HG03097 (cell line): ENCODE data around the gene MAGI2.

Experiments used
- ATAC-seq: cut with Tn5 transposase; IDR thresholded peaks from one replicate; pipeline ENCODE4 v1.9.1; 2021; ENCODE audit not compliant: unreplicated experiment, low FRiP score

Gene MAGI2

GRCh38 chr7:78143661-78144060 lies 1309.8 kb downstream of the MAGI2 start:
- ATAC-seq: no peak

DNA sequence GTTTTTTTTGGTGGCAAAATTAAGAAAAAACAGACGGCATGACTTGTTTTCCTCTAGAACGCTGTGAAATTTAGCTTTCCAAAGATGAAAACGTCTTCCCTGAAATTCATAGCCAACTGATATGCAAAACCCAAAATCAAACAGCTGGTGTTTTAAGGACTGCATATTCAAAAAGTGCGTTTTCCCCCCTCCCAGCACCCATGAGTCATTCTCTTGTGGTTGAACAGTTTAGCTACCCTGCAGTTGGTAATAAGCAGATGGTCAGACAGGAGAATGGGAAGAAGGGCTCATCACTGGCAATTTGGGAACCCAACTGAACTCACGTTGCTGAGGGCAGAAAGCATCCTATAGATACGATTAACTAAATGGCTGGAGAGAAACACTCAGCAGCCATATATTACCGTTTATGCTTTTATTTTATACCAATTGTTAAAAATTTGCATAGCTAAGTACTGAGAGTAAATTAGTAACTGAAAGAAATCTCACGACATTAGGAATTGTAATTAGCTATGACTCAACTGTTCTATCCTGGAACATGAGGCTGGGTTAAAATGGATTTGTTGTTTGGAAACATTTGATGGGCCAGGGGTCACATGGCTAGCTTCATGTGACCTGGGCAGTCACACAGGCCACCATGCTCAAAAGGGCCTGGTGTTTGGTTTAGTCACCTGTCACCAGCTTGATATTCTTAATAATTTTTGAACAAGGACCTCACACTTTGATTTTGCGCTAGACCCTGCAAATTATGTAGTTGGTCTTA lies 1311.8 kb downstream of the MAGI2 start:
- ATAC-seq: no peak

- ATAC-seq: no peak
Observed at GRCh38 chr7:78140109-78140508, 1313.4 kb downstream of the MAGI2 start.

- no peak for ATAC-seq
Observed at GRCh38 chr7:78139335-78139734, 1314.1 kb downstream of the MAGI2 start.

GRCh38 chr7:78134774-78135173 lies 1318.7 kb downstream of the MAGI2 start:
- no peak for ATAC-seq

GRCh38 chr7:78134256-78134655 lies 1319.2 kb downstream of the MAGI2 start:
- no peak for ATAC-seq

DNA sequence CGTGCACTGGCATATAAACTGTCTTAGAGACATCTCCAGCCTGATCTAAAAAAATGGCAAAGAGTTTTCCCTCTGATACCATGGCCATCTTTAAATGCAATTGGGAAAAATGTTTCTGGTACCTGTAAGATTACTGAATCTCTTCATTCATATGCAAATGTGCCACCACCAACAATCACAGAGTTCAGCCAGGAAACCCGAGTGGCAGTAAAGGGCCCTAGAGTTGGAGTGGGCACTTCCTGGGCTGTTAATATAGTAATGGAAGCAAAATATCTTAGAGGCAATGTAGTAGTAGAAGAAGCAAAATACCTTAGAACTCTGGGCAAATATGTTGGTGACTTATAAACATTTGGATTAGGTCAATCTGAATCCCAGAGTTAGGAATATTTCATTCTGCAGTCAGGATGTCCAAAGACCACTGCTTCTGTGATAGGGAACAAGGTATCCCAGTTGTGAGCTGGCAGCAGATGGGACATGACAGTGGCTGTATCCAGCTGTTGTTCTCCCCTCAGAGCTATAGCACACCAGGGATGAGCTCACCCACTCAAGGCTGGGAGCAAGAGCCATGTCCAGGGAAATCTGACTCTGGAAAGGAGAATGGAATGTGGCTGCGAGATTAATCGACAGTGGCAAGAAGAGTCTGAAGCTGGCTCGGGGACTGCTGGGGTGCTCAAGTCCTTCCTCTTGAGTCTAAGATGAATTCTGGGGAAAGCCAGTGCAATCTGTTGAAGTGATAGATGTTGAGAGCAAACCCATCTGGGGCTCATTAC lies 1322.8 kb downstream of the MAGI2 start:
- ATAC-seq: no peak

DNA sequence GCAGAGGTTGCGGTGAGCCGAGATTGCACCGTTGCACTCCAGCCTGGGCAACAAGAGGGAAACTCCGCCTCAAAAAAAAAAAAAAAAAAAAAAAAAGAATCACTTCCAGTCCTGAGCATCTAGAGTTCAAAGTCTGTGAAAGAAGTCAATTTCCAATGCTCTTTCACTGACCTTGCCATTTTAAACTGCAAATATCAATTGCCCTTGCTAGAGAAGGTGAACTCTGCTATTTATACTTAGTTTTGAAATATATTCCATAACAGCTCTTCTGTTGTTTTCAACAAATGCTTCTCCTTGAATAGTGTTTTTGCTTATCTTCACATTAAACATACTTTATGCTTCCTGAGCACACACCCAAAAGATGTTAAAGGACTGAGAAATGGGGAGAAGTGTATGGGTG lies 1323.6 kb downstream of the MAGI2 start:
- ATAC-seq: no peak

- ATAC-seq: no peak
Observed at GRCh38 chr7:78127009-78127408, 1326.5 kb downstream of the MAGI2 start.

DNA sequence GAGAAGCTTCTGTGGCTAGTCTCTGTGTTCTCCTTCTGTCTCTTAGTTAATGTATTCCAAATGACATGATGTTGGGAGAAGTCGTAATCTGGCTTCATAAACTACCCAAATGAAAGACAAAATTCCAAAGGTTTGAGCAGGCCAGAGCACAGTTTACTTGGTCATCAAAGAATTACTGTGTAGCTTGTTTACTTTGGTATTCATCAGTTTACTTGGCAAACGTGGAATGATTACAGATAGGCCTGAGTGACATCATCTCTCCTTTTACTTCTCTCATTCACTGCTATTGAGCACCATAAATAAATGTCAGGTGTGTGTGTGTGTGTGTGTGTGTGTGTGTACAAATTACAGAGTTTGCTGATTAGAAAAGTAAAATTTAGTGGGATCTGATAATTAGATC lies 1327.6 kb downstream of the MAGI2 start:
- no peak for ATAC-seq

DNA sequence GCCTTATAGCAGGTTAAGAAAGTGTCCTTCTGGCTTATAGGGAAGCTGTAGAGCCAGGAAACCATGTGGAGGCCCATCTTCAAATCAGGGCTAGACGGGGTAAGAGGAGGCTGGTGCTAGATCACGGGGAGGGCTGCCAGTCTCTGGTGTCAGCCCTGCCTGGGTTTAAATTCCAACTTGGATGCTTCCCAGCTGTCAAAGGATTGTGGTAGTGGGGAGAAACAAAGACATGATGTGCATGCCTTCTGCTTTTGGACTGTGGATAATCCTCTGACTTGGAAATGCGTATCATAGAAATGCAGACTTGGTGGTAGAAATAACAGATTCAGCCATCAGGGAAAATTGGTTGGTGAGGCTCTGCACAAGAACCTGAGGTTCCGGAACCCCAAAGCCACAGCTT lies 1329.3 kb downstream of the MAGI2 start:
- ATAC-seq: no peak

DNA sequence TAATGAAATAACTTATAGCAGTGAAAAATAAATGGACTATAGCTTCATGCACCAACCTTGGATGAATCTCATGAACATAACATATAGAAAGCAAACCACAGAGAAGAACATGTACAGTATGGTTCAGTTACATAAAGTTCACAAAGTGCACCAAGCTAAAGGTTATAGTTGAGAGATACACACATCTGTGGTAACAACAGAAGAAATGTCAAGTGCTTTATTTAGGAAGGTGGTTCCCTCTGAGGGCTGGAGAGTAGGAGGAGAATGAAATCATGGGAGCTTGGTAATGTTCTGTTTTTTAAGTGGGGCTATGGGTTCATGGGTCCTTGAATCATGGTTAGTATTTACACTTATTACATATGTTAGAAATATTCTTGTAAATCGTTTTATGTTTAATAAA lies 1331.6 kb downstream of the MAGI2 start:
- ATAC-seq: no peak

DNA sequence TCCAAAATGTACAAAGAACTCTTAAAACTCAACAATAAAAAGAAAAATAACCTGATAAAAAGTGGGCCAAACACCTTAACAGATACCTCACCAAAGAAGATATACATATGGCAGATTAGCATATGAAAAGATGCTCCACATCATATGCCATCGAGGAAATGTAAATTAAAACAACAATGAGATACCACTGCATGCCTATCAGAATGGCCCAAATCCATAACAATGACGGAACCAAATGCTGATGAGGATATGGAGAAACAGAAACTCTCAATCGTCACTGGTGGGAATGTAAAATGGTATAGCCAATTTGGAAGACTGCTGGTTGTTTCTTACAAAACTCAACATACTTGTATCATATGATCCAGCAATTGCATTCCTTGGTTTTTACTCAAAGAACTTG lies 1335.0 kb downstream of the MAGI2 start:
- ATAC-seq: no peak

DNA sequence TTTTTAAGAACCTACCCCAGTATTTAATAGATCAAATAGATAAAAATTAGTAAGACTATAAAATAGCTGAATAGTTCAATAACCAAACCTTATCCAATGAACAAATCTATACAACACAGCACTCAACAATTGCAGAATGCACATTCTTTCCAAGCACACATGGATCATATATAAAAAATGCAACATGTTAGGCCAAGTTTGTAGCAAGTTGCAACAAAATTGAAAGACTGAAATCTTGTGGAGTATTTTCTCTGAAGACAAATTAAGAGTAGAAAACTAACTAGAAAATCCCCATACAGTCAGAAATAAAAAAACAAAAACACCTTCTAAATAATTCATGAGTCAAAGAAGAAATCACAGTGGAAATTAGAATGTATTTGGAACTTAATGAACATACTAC lies 1337.6 kb downstream of the MAGI2 start:
- no peak for ATAC-seq

GRCh38 chr7:78114993-78115392 lies 1338.5 kb downstream of the MAGI2 start:
- no peak for ATAC-seq

- ATAC-seq: no peak
Observed at GRCh38 chr7:78112488-78112887, 1341.0 kb downstream of the MAGI2 start.

GRCh38 chr7:78111386-78111785 lies 1342.1 kb downstream of the MAGI2 start:
- ATAC-seq: no peak

GRCh38 chr7:78103475-78103874 lies 1350.0 kb downstream of the MAGI2 start:
- no peak for ATAC-seq

DNA sequence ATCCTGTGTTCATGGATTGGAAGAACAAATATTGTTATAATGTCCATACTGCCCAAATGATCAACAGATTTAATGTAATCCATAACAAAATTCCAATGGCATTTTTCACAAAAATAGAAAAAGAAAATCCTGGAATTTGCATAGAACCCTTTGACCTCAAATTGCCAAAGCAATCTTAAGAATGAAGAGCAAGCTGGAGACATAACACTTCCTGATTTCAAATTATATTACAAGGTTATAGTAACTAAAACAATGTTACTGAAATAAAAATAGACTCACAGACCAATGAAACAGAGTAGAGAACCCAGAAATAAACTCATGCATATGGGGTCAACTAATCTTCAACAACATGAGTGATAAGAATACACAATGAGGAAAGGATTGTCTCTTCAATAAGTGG lies 1352.4 kb downstream of the MAGI2 start:
- no peak for ATAC-seq

DNA sequence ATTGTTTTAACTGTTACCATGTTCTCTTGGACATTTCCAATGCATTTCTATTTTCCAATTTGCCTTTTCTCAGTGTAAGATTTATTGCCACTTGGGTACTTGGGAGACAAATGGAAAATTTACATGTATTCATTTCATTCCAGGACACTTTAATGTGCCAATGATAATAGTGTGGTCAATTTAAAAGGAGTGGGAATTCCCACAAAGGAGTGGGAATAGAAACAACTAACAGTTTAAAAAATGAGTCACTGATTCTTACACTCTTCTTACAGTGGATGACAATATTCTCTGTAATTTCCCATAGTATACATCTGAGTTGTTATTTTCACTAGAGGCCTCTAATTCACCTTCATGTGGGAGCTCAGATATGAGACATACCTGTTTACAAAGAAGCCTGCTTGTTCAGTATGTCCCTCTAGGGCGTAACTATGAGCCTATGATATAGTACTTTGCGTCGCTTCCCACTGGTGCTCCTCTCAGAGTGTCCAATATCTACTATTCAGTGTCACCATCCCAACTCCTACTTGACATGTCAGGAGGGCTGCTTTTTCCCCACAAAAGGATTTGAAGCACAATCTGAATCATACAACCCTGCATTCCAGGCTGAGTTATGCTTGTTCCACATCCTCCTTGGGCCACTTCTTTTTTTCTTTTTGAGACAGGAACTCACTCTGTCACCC lies 1353.6 kb downstream of the MAGI2 start:
- ATAC-seq: no peak

DNA sequence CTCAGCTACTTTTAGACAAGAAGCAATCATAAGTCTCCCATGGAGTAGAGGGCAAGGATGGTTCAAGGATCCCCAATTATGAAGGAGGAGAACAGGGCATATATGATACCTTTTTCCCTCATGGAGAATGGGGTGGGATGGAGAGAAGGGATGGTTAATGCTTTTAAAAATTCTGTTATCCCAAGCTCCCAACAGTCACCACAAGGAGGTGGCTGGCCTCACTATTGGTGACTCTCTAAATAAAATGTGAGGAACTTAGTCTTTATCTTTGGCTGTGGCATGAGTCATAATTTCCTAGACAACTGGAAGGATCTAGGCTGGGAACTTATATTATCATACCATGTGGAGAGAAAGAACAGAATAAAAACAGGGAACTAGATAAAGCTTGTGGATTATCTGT lies 1357.9 kb downstream of the MAGI2 start:
- ATAC-seq: no peak

GRCh38 chr7:78092331-78092730 lies 1361.1 kb downstream of the MAGI2 start:
- ATAC-seq: no peak
